ENCODE data around the gene PUSL1.

PUSL1 gene

GRCh38 chr1:1307923-1308755 lies at the start of gene PUSL1, which contains the start of gene ACAP3:
Gene PUSL1, plus strand, starts transcription at chr1:1308597. Its CDS starts 47 bp downstream, at chr1:1308644.
Gene ACAP3, minus strand, starts transcription at chr1:1307930. Its CDS starts 115 bp downstream, at chr1:1307815.
- peak; percentile 81 for DNase-seq

- no peak for DNase-seq
Observed at GRCh38 chr1:1259119-1259488, 49.3 kb upstream of the PUSL1 start.

DNA sequence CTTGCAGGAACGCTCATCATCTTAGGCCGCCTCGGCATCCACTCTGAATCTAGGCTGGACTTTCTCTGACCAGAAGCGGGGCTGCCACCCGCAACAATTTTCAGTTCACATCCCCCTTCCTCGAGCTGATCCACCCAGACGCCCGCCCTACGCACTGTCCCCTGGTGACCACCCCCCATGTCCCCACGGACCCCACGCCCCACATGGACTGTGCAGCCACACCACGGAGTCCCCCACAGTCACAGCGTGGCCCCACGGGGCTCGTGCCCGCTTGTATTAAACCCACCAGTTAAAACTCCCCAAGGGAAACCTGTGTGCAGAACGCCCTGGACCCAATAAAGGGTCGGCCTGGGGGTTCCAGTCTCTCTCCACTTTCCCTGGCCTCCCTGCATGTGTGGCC lies 48.9 kb upstream of the PUSL1 start:
- DNase-seq: no peak

- DNase-seq: no peak
Observed at GRCh38 chr1:1259951-1260600, 48.3 kb upstream of the PUSL1 start.

DNA sequence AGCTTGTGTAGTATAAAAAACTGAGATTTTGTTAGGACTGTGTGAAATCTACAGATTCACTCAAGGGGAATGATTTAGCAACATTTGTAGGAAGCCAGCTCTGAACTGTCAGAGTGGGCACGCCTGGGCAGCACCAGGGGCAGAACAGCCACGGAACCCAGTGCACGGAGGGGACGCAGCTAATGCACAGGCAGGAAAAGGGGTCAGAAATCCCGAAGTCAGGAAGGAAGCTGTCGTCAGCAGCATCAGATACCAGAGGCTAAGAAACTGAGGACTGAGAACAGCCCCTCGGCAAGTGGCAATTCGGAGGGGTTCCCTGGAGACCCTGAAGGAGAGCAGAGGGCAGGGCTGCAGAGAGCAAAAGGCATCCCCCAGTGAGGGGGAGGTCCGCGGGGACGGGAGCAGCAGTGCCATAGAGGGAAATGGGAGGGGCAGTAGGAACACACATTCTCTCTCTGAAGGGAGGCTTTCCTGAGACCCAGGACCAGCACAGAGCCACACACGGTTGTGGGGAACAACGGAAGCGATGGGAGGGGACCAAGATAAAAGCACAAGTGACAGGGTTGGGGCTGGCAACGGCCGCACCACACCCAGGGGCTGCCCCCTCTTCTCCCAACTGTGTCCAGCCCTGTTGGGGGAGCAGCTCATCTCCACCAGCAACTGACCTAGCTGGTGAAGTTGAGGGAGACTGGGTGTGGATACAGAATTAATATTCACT lies 47.4 kb upstream of the PUSL1 start:
- no peak for DNase-seq

- no peak for DNase-seq
Observed at GRCh38 chr1:1262071-1262470, 46.3 kb upstream of the PUSL1 start.

- no peak for DNase-seq
Observed at GRCh38 chr1:1262758-1263157, 45.6 kb upstream of the PUSL1 start.

- DNase-seq: no peak
Observed at GRCh38 chr1:1264026-1264425, 44.4 kb upstream of the PUSL1 start.

DNA sequence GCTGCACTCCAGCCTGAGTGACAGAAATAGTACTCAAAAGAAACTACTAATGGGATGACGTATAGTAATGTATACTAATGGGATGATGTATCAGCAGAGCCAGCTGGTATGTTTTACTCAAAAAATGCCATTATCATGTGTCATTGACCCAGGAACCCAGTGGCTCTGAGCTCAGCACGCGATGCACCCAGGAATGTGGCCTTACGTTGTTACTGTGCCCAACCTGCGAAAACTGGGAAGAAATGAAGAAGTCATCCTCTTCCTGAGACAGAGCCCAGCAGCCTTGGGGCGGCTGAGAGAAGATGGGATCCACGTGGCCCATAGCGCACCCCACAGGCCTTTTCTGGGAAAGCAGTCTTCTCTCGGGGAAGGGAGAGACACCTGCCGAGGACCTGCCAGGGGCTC lies 43.5 kb upstream of the PUSL1 start:
- no peak for DNase-seq

GRCh38 chr1:1267488-1268283 lies 40.7 kb upstream of the PUSL1 start:
- DNase-seq: no peak

- DNase-seq: no peak
Observed at GRCh38 chr1:1268284-1268682, 40.1 kb upstream of the PUSL1 start.

DNA sequence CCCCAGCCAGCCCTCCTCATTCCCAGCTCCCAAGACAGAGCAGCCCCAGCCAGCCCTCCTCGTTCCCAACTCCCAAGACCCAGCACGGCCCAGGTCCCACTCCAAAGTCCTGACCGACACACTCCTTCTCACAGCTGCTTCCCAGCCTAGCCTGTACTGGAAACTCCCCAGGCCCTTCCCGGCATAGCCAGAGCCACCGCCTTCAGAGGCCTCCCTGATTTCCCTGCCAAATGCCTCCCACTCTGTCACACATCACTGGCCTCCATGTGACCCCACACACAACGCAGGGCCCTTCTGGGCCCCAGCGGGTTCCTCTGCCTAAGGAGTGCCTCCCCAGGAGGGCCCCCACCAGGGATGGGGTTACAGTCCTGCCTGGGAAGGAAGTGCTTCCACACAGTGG lies 37.6 kb upstream of the PUSL1 start:
- no peak for DNase-seq

- no peak for DNase-seq
Observed at GRCh38 chr1:1272341-1273208, 35.8 kb upstream of the PUSL1 start.

DNA sequence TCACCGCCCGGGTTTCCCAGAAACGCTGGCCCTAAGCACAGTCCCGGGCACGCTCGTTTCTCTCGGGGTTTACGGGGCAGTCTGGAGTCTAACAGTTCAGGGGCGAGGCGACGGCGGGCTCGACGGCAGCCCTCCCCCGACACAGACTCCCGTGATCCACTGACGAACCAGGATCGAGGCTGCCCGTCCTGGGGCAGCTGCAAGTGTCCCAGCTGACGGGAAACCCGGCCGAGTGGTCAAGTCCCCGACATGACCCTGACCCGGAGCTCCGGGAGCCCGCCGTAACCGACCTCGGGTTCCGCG lies 35.2 kb upstream of the PUSL1 start:
- DNase-seq: no peak

- DNase-seq: peak; percentile 62
Observed at GRCh38 chr1:1273512-1274298, 34.7 kb upstream of the PUSL1 start, which contains the start of gene UBE2J2. Gene UBE2J2, minus strand, starts transcription at chr1:1273854. Its CDS starts 5,862 bp downstream, at chr1:1267992.

GRCh38 chr1:1274299-1274930 lies 34.0 kb upstream of the PUSL1 start:
- no peak for DNase-seq

- no peak for DNase-seq
Observed at GRCh38 chr1:1274931-1275431, 33.4 kb upstream of the PUSL1 start.

GRCh38 chr1:1275836-1276235 lies 32.6 kb upstream of the PUSL1 start:
- no peak for DNase-seq

GRCh38 chr1:1278620-1279019 lies 29.8 kb upstream of the PUSL1 start:
- no peak for DNase-seq

DNA sequence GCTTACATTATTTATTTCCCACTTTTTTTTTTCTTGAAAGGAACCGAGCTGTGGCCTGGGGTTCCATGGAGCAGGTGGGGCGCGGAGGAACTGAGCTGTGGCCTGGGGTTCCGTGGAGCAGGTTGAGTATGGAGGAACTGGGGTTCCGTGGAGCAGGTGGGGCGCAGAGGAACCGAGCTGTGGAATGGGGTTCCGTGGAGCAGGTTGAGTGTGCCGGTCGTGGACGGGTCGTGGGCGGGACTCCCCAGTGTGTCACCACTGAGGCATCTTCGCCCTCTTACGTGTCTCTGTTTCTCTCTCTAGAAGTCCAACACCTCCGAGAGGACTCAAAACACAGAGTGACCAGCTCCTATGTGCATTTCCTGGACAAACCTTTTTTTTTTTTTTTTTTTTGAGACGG lies 29.4 kb upstream of the PUSL1 start:
- DNase-seq: no peak
